A673 (cell line): ENCODE results near the gene DMAC2L.

ENCODE experiments used
- CTCF ChIP-seq: fragments of 300-800, 200-600 bp; sonication (generic); conservative IDR thresholded peaks from 2 replicates; pipeline ENCODE4 v1.5.1; 2017; ENCODE audit warnings: low read depth, mild to moderate bottlenecking, antibody characterized with exemption, low read length, moderate library complexity, mixed read lengths
- EZH2 ChIP-seq: fragments of 200-600 bp; sonication (generic); IDR thresholded peaks from 2 replicates; pipeline ENCODE4 v1.6.1; 2017; ENCODE audit warnings: borderline replicate concordance, low read depth, mild to moderate bottlenecking, mixed read lengths, antibody characterized with exemption, low read length; ENCODE audit not compliant: poor library complexity, severe bottlenecking

GRCh38 chr14:50350975-50351374 is 38.9 kb downstream of the DMAC2L start:
- TF ChIP-seq CTCF = no peak
- no peak for TF ChIP-seq EZH2
